ENCODE results near the gene SLC41A3. TPM values are rescaled to one million over a fixed set of nuclear protein-coding genes. Genes with fewer than 3 reads are reported as not detected.

SLC41A3 gene
- total and polyA plus RNA-seq, 10 of the 15 experiments (the other 5 are each of a cell fraction or from before 2014, with no cell fraction given), result 8.3 to 29.5 (median 16.7) TPM

- H3K4me2 ChIP-seq (ENCODE audit: control insufficient read depth, insufficient read depth), result no peak overlapping the region
- no peak overlapping the region for H3K9ac ChIP-seq (ENCODE audit: control insufficient read depth, insufficient read depth, low read length)
- BruUV-seq (replicated peaks), result no TSS peak
- H3K27me3 ChIP-seq (replicated peaks in 1 of 2; ENCODE audit: control insufficient read depth in 2 of 2, insufficient read depth in 2 of 2, low read length in 1 of 2), result no peaks in the 10 kb centered on the region
- ATAC-seq (no peak), DNase-seq (ENCODE audit: low read depth, low spot score) (no peak), FAIRE-seq (no peak)
- ChIA-PET RAD21 (ENCODE audit: unreplicated experiment) (no interaction called here), POLR2A (no interaction called here), CTCF (interaction anchor here (0.7 kb wide), 1 partner anchor 92 kb away, joined by 3 read pairs; no protein-coding TSS in a partner anchor), SMC1A (ENCODE audit: uncharacterized antibody, unreplicated experiment) (no interaction called here)
- no peak overlapping the region for H2AFZ ChIP-seq (ENCODE audit: control insufficient read depth, low read depth, low read length)
- no peaks in the 10 kb centered on the region for H3K36me3 ChIP-seq (ENCODE audit: control insufficient read depth in 2 of 2, insufficient read depth in 2 of 2, low read length in 1 of 2)
- no peak overlapping the region for H3K27ac ChIP-seq (ENCODE audit: control insufficient read depth, insufficient read depth)
- no peaks in the 10 kb centered on the region for H3K9me3 ChIP-seq (replicated peaks; ENCODE audit: control insufficient read depth, insufficient read depth, low read length)
- WGBS (ENCODE audit: insufficient coverage, insufficient replicate concordance, low lambda C conversion rate, missing lambda C conversion rate), result 80% methylated on average over 8 of the region's 8 CpGs
- no peaks in the 10 kb centered on the region for H3K4me1 ChIP-seq (ENCODE audit: control insufficient read depth, insufficient read depth, low read length)
- in situ Hi-C loops (cut with MboI), result no loop called here
- intact Hi-C loops (cut with micrococcal nuclease; ENCODE audit: unreplicated experiment), result no loop called here
- H3K4me3 ChIP-seq, result no peak overlapping the region
- no peaks in the 10 kb centered on the region for H4K20me1 ChIP-seq (ENCODE audit: control insufficient read depth, insufficient read depth)
- no peaks in the 10 kb centered on the region for H3K79me2 ChIP-seq (ENCODE audit: control insufficient read depth, insufficient read depth, low read length)
- TF ChIP-seq ZZZ3 (IDR thresholded peaks at IDR 0.05; ENCODE audit: control insufficient read depth, insufficient read length, low read depth) (no peak), HDGF (IDR thresholded peaks at IDR 0.05) (no peak), SPI1 (IDR thresholded peaks at IDR 0.05; ENCODE audit: borderline replicate concordance, insufficient read depth, low read depth, low read length) (no peak), IRF4 (IDR thresholded peaks at IDR 0.05; ENCODE audit: low read depth, low read length) (no peak), MEF2B (IDR thresholded peaks at IDR 0.05; ENCODE audit: partially characterized antibody, poor library complexity, severe bottlenecking) (no peak), STAT1 (conservative IDR thresholded peaks at IDR 0.05) (no peak), PKNOX1 (IDR thresholded peaks at IDR 0.05) (no peak), BHLHE40 (IDR thresholded peaks at IDR 0.05; ENCODE audit: borderline replicate concordance in 1 of 2, low read depth in 2 of 2, low read length in 1 of 2) (no peak), CREB1 (IDR thresholded peaks at IDR 0.05; ENCODE audit: low read depth) (no peak), SP1 (IDR thresholded peaks at IDR 0.05; ENCODE audit: low read depth, low read length) (no peak), MAX (IDR thresholded peaks at IDR 0.05; ENCODE audit: low read depth, low read length) (no peak), CHD2 (IDR thresholded peaks at IDR 0.05; ENCODE audit: borderline replicate concordance, low read depth, low read length) (no peak)
- TF ChIP-seq, protein P1, sequence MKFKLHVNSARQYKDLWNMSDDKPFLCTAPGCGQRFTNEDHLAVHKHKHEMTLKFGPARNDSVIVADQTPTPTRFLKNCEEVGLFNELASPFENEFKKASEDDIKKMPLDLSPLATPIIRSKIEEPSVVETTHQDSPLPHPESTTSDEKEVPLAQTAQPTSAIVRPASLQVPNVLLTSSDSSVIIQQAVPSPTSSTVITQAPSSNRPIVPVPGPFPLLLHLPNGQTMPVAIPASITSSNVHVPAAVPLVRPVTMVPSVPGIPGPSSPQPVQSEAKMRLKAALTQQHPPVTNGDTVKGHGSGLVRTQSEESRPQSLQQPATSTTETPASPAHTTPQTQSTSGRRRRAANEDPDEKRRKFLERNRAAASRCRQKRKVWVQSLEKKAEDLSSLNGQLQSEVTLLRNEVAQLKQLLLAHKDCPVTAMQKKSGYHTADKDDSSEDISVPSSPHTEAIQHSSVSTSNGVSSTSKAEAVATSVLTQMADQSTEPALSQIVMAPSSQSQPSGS (IDR thresholded peaks at IDR 0.05; ENCODE audit: low read length), result no peak
- TF ChIP-seq, protein P2, sequence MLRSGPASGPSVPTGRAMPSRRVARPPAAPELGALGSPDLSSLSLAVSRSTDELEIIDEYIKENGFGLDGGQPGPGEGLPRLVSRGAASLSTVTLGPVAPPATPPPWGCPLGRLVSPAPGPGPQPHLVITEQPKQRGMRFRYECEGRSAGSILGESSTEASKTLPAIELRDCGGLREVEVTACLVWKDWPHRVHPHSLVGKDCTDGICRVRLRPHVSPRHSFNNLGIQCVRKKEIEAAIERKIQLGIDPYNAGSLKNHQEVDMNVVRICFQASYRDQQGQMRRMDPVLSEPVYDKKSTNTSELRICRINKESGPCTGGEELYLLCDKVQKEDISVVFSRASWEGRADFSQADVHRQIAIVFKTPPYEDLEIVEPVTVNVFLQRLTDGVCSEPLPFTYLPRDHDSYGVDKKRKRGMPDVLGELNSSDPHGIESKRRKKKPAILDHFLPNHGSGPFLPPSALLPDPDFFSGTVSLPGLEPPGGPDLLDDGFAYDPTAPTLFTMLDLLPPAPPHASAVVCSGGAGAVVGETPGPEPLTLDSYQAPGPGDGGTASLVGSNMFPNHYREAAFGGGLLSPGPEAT (IDR thresholded peaks at IDR 0.05; ENCODE audit: low read depth), result no peak
- TF ChIP-seq, protein P3, sequence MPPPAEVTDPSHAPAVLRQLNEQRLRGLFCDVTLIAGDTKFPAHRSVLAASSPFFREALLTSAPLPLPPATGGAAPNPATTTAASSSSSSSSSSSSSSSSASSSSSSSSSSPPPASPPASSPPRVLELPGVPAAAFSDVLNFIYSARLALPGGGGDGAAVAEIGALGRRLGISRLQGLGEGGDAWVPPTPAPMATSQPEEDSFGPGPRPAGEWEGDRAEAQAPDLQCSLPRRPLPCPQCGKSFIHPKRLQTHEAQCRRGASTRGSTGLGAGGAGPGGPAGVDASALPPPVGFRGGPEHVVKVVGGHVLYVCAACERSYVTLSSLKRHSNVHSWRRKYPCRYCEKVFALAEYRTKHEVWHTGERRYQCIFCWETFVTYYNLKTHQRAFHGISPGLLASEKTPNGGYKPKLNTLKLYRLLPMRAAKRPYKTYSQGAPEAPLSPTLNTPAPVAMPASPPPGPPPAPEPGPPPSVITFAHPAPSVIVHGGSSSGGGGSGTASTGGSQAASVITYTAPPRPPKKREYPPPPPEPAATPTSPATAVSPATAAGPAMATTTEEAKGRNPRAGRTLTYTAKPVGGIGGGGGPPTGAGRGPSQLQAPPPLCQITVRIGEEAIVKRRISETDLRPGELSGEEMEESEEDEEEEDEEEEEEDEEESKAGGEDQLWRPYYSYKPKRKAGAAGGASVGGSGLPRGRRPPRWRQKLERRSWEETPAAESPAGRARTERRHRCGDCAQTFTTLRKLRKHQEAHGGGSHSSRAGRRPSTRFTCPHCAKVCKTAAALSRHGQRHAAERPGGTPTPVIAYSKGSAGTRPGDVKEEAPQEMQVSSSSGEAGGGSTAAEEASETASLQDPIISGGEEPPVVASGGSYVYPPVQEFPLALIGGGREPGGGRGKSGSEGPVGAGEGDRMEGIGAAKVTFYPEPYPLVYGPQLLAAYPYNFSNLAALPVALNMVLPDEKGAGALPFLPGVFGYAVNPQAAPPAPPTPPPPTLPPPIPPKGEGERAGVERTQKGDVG (CRISPR knock-in tag; IDR thresholded peaks at IDR 0.05), result no peak
These were observed 16.0 kb downstream of the SLC41A3 start for GRCh38 chr3:126067959-126068358.
